T follicular helper cell (primary cell): ENCODE data around the gene GRIK5.

Experiments
- DNase-seq: peaks from one replicate; pipeline ENCODE4 v3.0.0-alpha.2; 2020; ENCODE audit warnings: low read depth

Gene GRIK5

DNA sequence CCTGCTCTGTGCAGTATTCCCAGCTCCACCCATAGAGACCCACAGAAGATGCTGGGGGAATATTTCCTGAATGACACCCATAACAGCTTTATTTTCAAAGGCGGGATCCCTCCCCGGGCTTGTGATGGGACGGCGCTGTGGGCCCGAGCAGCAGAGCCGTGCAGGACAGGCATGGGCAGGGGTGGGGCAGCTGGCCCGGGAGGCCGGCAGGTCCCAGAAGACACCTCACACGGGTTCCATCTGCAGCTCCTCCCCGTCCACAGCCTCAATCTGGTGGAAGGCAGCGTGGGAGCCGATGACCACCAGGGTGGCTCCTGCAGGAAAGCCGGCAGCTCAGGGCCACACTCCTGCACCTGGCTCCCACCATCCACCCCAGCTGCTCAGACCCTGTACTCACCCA, 113.4 kb downstream of the GRIK5 start:
- no peak for DNase-seq

DNA sequence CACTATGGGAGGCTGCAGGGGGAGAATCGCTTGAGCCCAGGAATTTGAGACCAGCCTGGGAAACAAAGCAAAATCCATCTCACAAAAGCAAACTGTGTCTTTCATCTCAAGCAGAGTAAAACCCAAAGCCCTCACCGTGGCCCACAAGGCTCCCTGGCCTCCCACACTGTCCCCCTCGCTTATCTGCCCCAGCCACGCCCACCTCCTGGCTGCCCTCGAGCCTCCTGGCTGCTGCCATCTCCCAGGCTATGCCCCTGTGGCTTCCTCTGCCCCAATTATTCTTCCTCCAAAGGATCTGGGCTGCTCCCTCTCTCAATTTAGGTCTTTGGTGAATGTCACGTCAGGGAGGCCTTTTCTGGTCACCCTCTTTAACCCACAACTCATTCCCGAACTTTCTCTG, 114.5 kb downstream of the GRIK5 start:
- no peak for DNase-seq

DNA sequence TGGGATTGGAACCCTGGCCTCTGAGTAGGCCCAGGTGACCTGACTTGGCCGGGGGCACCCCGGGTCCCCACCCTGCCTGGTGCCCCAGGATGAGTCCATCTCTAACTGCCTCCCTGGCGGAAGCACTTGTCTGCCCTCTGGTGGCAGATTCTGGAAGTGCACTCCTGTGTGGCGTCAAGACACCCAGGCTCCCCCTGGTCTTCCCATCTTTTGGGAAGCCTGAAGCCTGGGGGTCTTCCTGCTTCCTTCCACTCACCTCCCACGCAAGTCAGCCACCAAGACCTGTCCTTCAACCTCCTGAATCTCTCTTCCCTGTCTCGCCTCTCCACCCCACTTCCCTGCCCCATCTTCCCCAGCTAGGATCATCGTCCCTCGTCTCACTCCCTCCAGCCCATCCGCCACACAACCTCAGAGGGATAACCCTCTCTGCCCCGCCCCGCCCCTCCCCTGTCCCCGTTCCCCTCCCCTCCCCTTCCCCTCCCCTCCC, 118.3 kb downstream of the GRIK5 start:
- peak; percentile 79 for DNase-seq
